Stomach (tissue), 9 donors: ENCODE results near the gene STAT5A. TPM values are rescaled to one million over a fixed set of nuclear protein-coding genes. Genes with fewer than 3 reads are reported as not detected.
"Not testable (repeated sequence)": the region's sequence is repeated elsewhere in the genome, so short reads cannot be mapped to it uniquely, and the experiment has no call there.

Experiments used
- DNase-seq, 2 donors: peaks; one replicate each; pipeline versions ENCODE4 v3.0.0 to v3.0.0-alpha.2; 2013 to 2019
- H3K27ac ChIP-seq, 5 donors: fragments of 200-600 bp in 4 of 5; sonication (generic) in 4 of 5; one replicate each; pipeline ENCODE4 v1.5.1; 2013 to 2019; ENCODE audit warnings: mild to moderate bottlenecking in 1 of 5, moderate library complexity in 1 of 5
- H3K27me3 ChIP-seq, 3 donors: fragments of 200-600 bp; sonication (generic); one replicate each; pipeline ENCODE4 v1.5.1; 2017 to 2019; ENCODE audit warnings: mixed run types in 1 of 3
- H3K36me3 ChIP-seq, 4 donors: fragments of 200-600 bp; sonication (generic); 1 replicate in 3 of 4; 2 replicates in 1 of 4; pipeline ENCODE4 v1.5.1; 2016 to 2019
- H3K4me1 ChIP-seq, 4 donors: fragments of 200-600 bp; sonication (generic); one replicate each; pipeline ENCODE4 v1.5.1; 2016 to 2019
- H3K4me3 ChIP-seq, 4 donors: fragments of 200-600 bp; sonication (generic) in 3 of 4; one replicate each; pipeline ENCODE4 v1.5.1; 2016 to 2019; ENCODE audit warnings: mild to moderate bottlenecking in 1 of 4
- H3K9me3 ChIP-seq, 4 donors: fragments of 200-600 bp; sonication (generic); one replicate each; pipeline ENCODE4 v1.5.1; 2016 to 2019
- CTCF ChIP-seq, 7 experiments: fragments of 450-650 bp in 4 of 7; fragments of 200-600 bp in 3 of 7; sonication (generic) in 3 of 7; IDR thresholded peaks; one replicate each; pipeline ENCODE4 v1.5.1; 2016 to 2019; ENCODE audit warnings: antibody characterized with exemption in 7 of 7, control low read depth in 2 of 7, mild to moderate bottlenecking in 1 of 7
- EP300 ChIP-seq: sonication (generic); formaldehyde crosslinking; IDR thresholded peaks from one replicate; pipeline ENCODE4 v1.6.1; 2017; ENCODE audit warnings: antibody characterized with exemption
- POLR2A ChIP-seq, 4 donors: fragments of 450-650 bp; IDR thresholded peaks; one replicate each; pipeline ENCODE4 v1.6.1; 2016; ENCODE audit warnings: antibody characterized with exemption in 4 of 4, control low read depth in 2 of 4, mild to moderate bottlenecking in 1 of 4, moderate library complexity in 1 of 4
- POLR2AphosphoS5 ChIP-seq, 3 donors: sonication (generic); formaldehyde crosslinking; IDR thresholded peaks; one replicate each; pipeline ENCODE4 v1.6.1; 2016; ENCODE audit warnings: antibody characterized with exemption in 3 of 3
- WGBS, 5 donors: extraction: QIAGEN DNeasy Blood & Tissue Kit in 3 of 5; methylation state at CpG; one replicate each; pipeline versions ENCODE4 v1.1.5 to v1.1.7; 2013 to 2018; 5-methylcytosine and 5-hydroxymethylcytosine counted together
- intact Hi-C: fragments of 100-400 bp; cut with DNase I; formaldehyde crosslinking; loops from one replicate; pipeline ENCODE4 v1.15.1; 2023; ENCODE audit warnings: low total_unique reads
- polyA plus RNA-seq, 3 donors: library from polyadenylated mRNA; stranded (reverse); fragments of 200-250 nt; gene quantifications; one replicate each; pipeline ENCODE4 v1.2.3, GENCODE V29; 2013
- total RNA-seq, 5 donors: library from RNA; depleted of rRNA; stranded (reverse); fragments of >200 nt; gene quantifications; one replicate each; pipeline versions ENCODE4 v1.1.0 to v1.2.3, GENCODE V29; 2014 to 2016
- donor health status: healthy with polysubstance abuse.
- donor health status: Bipolar disorder and iron deficiency.
- donor health status: healthy.

Gene STAT5A
- total and polyA plus RNA-seq, 8 donors = 9.6 to 81.7 (median 16.6) TPM

- Histone ChIP-seq H3K27ac (no peak overlapping the region), H3K27me3 (no peaks in the 10 kb centered on the region), H3K36me3 (no peaks in the 10 kb centered on the region), H3K4me3 (no peak overlapping the region), H3K4me1 (peaks cover 25 to 87% (median 71%) of the 10 kb centered on the region in 4 donors), H3K9me3 (no peaks in the 10 kb centered on the region)
- TF ChIP-seq POLR2A (IDR thresholded peaks at IDR 0.05) = no peak
- TF ChIP-seq CTCF (IDR thresholded peaks at IDR 0.05) = no peak
- TF ChIP-seq POLR2AphosphoS5 (IDR thresholded peaks at IDR 0.05) = no peak
- no peak for TF ChIP-seq EP300
- no peak for DNase-seq
- intact Hi-C loops = no loop called here
- 72 to 76% (median 74%) methylated on average over 7 of the region's 7 CpGs for WGBS, 5 donors
Measured at GRCh38 chr17:42359133-42359532, 70.8 kb downstream of the STAT5A start.

- H3K27ac ChIP-seq, H3K27me3 ChIP-seq, intact Hi-C loops, H3K9me3 ChIP-seq, H3K4me3 ChIP-seq, H3K36me3 ChIP-seq, DNase-seq: not testable (repeated sequence)
- peaks cover 28 to 87% (median 69%) of the 10 kb centered on the region in 4 donors for H3K4me1 ChIP-seq
- 89 to 100% (median 96%) methylated on average over 2 of the region's 2 CpGs for WGBS, 5 donors
Measured at GRCh38 chr17:42360388-42360787, 72.1 kb downstream of the STAT5A start.

Other genes starting within 250 kb of the STAT5A start
- gene C17orf113, start 237.9 kb upstream of the STAT5A start, total RNA-seq = 1 to 10 TPM in 3 of 5 donors, not detected in 2; 1.8 to 5.2 (median 2.5) TPM
- under 1 TPM; 0.31 to 0.92 (median 0.68) TPM for gene C17orf113, start 237.9 kb upstream of the STAT5A start, polyA plus RNA-seq
- under 1 TPM in 1 of 5 donors, not detected in 4; 0.87 TPM for gene ZNF385C, start 190.0 kb upstream of the STAT5A start, total RNA-seq
- gene ZNF385C, start 190.0 kb upstream of the STAT5A start, polyA plus RNA-seq = 1 to 10 TPM in 1 of 3 donors, under 1 TPM in 2; 0.31 to 1.4 (median 0.53) TPM
- gene DHX58, start 175.8 kb upstream of the STAT5A start, total RNA-seq = 10 to 100 TPM in 2 of 5 donors, 1 to 10 TPM in 3; 3.2 to 21.9 (median 9.8) TPM
- gene DHX58, start 175.8 kb upstream of the STAT5A start, polyA plus RNA-seq = 10 to 100 TPM; 15.1 to 23.4 (median 20.3) TPM
- 100 to 1,000 TPM in 1 of 5 donors, 10 to 100 TPM in 4; 10.1 to 114 (median 74.7) TPM for gene KAT2A, start 167.1 kb upstream of the STAT5A start, total RNA-seq
- 10 to 100 TPM; 25.0 to 90.2 (median 29.3) TPM for gene KAT2A, start 167.1 kb upstream of the STAT5A start, polyA plus RNA-seq
- gene HSPB9, start 165.7 kb upstream of the STAT5A start, total RNA-seq = not detected
- gene HSPB9, start 165.7 kb upstream of the STAT5A start, polyA plus RNA-seq = under 1 TPM; 0.25 to 0.61 (median 0.35) TPM
- gene RAB5C, start 133.5 kb upstream of the STAT5A start, total RNA-seq = 100 to 1,000 TPM in 1 of 5 donors, 10 to 100 TPM in 4; 26.8 to 105 (median 69.2) TPM
- gene RAB5C, start 133.5 kb upstream of the STAT5A start, polyA plus RNA-seq = 100 to 1,000 TPM in 2 of 3 donors, 10 to 100 TPM in 1; 67.0 to 225 (median 170) TPM
- not detected for gene KCNH4, start 107.4 kb upstream of the STAT5A start, total RNA-seq
- gene KCNH4, start 107.4 kb upstream of the STAT5A start, polyA plus RNA-seq = not detected
- gene HCRT, start 103.0 kb upstream of the STAT5A start, total RNA-seq = not detected
- not detected for gene HCRT, start 103.0 kb upstream of the STAT5A start, polyA plus RNA-seq
- 10 to 100 TPM in 3 of 5 donors, 1 to 10 TPM in 1, not detected in 1; 7.1 to 43.2 (median 13.5) TPM for gene GHDC, start 94.0 kb upstream of the STAT5A start, total RNA-seq
- 10 to 100 TPM; 11.3 to 14.5 (median 13.9) TPM for gene GHDC, start 94.0 kb upstream of the STAT5A start, polyA plus RNA-seq
- gene STAT5B, start 12.1 kb upstream of the STAT5A start, total RNA-seq = 10 to 100 TPM; 51.4 to 86.2 (median 62.4) TPM
- 10 to 100 TPM; 18.9 to 24.1 (median 19.8) TPM for gene STAT5B, start 12.1 kb upstream of the STAT5A start, polyA plus RNA-seq
- 100 to 1,000 TPM in 4 of 5 donors, 10 to 100 TPM in 1; 70.4 to 207 (median 159) TPM for gene STAT3, start 99.9 kb downstream of the STAT5A start, total RNA-seq
- 10 to 100 TPM; 31.3 to 46.6 (median 42.3) TPM for gene STAT3, start 99.9 kb downstream of the STAT5A start, polyA plus RNA-seq
- gene CAVIN1, start 134.8 kb downstream of the STAT5A start, total RNA-seq = 100 to 1,000 TPM in 3 of 5 donors, 10 to 100 TPM in 2; 75.2 to 244 (median 162) TPM
- 100 to 1,000 TPM in 1 of 3 donors, 10 to 100 TPM in 2; 61.2 to 104 (median 94.2) TPM for gene CAVIN1, start 134.8 kb downstream of the STAT5A start, polyA plus RNA-seq
- 100 to 1,000 TPM in 3 of 5 donors, 10 to 100 TPM in 2; 61.7 to 435 (median 123) TPM for gene ATP6V0A1, start 170.4 kb downstream of the STAT5A start, total RNA-seq
- gene ATP6V0A1, start 170.4 kb downstream of the STAT5A start, polyA plus RNA-seq = 10 to 100 TPM; 13.1 to 24.5 (median 13.2) TPM
- 10 to 100 TPM; 11.7 to 55.8 (median 22.9) TPM for gene NAGLU, start 247.7 kb downstream of the STAT5A start, total RNA-seq
- 10 to 100 TPM; 16.7 to 22.4 (median 19.9) TPM for gene NAGLU, start 247.7 kb downstream of the STAT5A start, polyA plus RNA-seq